CMK (cell line): ENCODE results near the gene USP47.

Experiments
- DNase-seq: peaks from one replicate; pipeline ENCODE4 v3.0.0-alpha.2; 2010; ENCODE audit warnings: low read depth

Gene USP47

DNA sequence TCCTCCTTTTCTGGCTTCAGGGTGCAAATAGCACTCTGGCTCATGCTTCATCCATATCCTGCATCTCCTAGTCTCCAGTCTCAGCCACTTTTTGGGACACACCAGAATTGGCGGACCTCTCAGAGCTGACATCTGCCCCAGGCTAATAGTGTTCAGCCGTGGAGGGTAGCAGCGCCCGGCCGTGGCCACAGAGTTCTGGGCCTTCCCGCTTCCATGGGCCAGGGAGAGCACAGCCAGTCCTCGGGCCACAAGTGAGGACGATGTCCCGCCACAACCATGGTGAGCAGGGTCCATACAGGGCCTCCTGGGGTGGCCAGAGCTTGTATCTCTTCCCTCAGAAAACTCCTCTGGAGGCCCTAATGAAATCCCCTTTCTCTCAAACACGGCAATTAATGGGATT is 140.7 kb downstream of the USP47 start:
- no peak for DNase-seq

DNA sequence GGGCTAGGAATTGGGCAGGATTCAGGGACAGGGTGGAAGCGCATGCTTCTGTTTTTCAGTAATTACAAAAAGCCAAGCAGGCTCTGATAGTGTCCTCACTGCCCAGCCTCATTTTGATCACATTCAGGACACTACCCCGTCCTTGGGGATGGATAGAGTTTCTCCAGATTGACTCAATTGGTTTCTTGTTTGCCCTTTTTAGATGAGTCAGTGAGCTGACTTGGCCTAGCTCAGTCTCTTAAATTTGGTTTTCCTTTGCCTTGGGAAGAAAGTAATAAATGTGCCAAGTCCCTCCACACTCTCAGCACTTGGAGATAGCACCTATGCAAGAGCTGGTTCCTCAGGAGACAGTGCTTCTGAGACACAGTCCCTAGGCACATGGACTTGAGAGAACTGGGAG is 141.2 kb downstream of the USP47 start:
- no peak for DNase-seq

DNA sequence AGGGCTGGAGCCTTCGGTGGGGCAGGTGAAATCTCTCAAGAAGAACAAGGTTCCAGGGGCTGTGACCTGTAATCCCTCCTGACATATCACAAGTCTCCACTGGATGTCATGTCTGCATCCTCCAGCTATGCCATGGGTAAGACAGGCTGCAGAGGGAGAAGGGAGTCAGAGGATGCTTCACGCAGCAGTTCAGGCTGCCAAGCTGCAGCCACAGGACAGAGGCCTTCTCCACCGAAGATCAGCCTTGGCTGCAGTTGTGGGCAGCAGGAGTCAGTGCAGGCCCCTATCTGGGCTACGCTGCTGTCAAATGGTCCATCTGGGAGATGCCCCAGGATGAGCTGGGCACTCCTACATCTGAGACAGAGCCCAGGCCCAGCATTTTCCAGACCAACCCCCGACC is 141.7 kb downstream of the USP47 start:
- DNase-seq: no peak

DNA sequence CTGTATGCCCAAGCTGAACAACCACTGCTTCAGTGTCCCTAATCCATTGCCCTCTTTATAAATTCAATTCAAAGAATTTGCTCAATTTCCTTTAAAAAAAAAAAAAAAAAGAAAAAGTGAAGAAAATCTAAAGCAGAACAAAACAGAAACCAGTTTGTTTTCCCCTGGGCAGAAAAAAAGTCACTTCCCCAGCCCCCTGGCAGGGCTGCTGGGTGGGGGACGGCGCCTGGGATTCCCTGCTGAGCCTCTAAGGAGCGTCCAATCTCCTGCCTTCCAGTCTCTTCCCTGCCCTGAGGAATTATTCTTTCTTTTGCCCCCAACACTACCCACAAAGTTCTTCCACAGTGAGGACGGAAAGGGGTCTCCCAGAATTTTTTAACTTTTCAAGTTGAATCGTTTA is 142.8 kb downstream of the USP47 start:
- DNase-seq: no peak

DNA sequence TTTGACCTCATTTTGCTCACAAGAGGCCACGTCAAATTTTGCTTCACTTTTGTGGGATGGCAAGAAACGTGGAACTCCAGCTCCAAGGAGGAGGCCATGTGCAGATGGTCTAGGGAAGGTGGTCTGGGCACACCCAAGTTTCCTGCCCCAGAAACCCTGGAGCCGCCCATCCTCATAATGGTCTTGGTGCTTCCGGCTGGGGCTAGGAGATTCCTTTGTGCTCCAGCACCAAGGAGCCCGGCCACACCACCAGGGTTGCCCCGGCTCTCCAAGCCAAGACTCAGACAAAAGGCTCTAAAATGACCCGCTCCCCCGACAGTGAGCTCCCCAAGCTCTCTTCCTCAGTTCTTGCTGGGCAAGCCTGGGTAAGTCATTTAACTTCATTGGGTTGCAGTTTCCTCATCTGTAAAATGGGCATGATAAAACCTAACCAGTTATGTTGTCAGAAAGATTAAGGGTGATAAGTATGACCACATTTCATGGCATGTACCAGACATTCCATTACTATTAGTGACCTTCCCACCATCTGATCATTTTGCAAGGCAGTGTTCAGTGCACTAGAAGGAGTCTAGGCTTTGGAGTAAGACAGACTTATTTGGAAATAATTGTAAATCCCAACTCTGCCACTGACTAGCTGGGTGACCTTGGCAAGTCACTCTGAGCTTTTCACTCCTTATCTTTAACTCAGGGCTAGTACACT is 143.4 kb downstream of the USP47 start:
- DNase-seq: no peak

DNA sequence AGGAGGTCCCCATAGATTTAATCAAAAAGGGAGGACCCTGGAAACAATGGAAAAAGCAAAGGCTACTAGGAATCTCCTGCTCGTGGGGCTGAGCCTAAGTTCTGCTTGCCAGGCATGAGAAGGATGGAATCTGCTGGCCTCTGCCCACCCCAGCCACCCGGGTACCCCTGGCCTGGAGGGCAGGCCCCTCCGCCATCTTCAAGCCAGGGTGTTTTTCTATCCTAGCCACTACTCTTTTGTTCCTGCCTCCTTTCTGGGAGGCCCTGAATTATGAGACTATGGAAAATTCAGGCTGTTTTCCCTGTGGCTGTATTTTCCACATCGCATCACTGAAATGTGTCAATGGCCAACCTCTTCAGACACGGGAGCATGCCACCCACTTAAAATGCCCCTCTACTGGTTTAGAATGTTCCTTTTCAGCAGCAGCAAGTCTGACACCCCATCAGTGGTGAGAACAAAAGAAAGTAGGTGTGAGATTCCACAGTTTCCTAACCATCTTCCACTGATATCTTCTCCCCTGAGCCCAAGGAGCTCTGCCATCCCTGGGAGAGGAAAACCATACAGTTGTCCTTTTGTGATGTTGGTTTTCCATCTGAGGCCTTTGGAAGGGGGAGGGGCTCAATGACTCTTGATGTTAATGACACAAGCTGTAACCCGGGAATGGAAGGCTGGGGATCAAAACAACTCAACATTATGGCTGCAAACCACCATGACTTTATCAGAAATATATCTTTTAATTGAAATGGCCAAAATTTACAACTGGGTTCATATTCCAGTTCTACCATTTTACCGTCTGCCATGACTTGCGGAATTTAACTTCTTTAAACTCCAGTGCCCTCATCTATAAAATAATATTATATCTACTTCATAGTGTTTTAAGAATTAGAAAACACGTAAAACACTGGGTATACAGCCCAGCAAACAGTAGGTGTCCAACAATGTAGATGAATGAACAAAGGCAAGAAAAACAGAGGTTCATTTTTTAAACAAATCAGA is 144.5 kb downstream of the USP47 start:
- DNase-seq: no peak

DNA sequence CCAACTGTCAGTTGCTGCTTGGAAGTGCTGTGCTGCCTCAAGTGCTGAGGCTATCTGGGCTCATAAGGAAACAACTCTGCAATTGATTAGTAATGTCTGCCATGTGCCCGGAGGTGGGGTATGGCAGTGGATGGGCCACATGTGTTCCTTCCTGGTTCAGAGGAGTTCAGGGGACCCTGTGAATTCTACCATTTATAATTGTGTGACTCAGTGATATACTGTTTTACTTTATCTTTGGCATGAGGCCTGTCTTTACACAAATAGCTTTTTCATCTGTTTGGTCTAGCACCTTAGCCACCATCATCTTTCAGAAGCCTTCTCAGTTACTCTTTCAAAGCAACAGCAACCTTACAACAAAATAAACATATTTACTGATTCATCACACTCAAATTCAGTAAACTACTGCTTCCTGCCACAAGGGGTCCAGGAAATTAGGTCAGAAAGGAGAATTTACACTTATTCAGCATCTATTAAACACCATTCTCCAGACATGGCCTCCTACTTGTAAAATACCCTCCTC is 145.8 kb downstream of the USP47 start:
- DNase-seq: no peak

DNA sequence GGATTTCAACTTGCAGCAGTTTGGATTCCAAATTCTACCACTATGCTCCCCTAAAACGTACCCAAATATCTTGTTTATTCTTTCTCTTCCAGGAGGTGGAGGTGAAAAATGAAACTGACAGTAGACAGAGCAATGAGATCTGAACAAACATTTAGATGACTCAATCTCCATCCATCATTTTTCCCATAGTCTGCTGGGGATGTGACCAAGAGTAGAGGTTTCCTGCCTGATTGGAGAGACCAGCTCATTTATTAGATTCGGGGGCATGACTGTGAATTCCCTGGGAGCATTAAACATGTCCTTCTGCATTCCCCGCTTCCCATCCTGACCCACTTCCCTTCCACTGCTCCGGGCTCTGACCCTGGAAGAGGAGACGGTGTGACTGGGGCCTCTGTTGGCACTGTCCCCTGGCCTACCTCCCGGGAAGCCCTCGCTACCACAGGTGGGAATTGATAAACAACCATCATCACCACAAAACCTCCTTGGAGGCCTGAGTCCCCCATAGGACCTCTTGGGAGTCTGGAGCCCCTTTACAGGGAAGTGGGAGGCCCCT is 146.4 kb downstream of the USP47 start:
- no peak for DNase-seq

DNA sequence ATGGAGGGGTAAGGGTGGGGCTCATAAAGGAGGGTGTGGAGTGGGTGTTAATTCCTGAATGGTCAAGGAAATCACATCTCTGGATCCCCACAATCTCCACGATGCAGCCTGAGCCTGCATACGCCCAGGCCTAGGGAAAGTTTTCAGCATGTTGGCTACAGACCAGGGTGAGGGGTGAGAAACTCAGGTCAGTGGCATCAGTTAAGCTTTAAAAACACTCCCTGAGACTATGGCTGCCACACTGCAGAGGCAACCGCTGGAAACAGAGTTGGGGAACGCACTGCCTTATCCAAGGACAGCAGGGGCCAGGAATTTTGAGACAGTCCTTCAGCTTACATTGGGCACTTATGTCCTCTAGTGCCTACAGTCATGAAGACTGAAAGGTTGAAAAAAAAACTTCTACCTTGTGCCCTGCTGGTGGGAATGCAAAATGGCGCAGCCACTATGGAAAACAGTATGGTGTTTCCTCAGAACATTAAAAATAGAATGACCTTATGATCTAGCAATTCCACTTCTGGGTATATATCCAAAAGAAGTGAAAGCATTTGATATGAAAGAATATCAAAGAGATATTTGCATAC is 147.0 kb downstream of the USP47 start:
- DNase-seq: no peak

DNA sequence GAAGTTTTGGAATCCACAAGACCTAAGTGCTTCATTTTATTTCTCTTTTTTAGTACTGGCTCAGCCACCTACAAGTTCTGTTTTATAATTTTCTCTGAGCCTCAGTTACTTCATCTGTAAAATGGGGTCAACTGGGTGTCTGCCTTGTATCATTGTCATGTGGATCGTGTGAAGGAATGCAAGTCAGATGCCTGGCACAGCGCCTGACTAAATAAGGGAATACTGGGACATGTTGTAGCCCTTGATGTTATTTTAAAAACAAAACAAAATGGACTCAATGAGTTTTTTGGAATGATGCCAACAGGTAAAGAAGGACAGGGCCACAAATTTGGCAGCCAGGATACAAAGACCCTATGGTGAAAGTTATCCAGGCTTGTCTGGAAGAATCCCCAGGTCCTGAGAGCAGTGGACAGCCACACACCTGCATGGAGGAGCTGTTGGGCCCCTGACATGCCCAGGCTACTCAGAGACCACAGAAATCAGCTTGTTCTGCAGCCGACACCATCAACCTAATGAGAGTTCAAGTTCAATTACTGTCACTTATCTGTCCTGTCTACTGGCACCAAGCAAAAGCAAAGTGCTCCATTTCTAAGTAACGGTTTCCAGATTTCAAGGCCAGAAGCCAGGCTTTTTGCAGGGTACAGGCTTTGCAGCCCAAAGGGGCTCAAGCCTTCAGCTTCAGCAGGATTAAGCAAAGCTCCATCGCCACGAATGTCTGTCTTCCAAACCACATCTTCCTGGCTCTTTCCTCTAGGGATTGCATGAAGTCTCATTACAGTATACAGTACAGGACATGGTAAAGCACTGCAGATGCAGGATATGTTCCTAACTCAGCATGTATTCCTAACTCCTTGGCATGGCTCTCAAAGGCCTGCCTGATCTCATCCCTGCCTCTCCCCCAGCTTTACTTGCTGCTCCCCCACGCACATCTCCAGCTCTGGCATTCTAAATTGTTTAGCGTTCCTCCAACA is 148.3 kb downstream of the USP47 start:
- no peak for DNase-seq

DNA sequence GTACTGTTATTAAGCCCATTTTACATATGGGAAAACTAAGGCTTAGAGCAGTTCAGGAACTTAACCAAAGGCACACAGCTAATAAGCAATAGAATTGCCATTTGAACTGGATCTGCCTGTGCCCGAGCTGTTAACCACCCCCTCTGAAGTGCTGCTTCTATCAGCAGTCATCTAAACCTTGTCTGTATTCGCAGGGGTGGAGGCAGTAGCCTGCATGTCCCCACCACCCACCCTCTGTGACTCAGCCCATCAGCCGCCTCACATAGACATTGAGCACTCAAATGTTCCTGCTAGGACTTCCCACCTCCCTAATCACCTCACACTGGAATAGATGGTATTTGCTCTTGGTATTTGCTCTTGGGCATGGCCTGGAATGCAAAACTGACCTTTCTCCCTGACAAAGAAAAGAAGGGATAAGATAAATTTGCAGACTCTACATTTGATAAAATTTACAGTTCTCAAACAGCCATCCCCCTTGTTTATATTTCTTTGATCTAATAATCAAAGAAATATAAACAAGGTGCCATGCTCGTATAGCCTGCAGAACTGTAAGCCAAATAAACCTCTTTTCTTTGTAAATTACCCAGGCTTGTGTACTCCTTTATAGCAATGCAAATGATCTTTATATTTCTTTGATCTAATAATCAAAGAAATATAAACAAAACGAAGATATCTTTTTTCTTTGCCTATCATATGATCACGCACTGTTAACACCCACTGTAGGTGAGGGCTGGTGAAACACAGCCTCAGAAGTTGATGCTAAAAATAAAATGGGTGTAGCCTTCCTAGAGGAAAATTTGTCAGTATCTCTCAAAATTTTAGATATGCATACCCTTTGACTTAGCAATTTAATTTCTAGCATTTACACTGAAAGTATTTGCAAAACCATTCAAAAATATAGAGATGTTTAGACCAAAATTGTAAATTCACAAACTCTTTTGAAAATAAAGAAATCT is 150.8 kb downstream of the USP47 start:
- no peak for DNase-seq

DNA sequence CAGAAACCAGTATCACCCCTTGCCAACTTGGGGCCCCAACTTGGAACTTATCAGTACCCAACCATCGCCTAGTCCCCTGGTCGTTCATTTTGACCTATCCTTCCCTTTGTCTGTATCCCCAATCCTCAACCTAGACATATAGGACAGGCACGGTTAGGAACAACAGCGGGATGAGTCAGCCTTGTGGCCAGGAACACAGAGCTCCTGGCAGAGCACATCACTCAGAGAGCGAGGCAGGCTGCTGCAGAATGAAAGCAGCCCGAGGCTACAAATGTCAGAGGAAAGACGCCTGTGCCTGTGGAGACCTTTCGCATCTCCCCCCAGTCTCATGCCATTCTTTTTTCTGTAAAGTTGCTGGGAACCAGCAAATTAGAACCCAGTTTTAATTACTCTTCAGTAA is 152.1 kb downstream of the USP47 start:
- DNase-seq: no peak

DNA sequence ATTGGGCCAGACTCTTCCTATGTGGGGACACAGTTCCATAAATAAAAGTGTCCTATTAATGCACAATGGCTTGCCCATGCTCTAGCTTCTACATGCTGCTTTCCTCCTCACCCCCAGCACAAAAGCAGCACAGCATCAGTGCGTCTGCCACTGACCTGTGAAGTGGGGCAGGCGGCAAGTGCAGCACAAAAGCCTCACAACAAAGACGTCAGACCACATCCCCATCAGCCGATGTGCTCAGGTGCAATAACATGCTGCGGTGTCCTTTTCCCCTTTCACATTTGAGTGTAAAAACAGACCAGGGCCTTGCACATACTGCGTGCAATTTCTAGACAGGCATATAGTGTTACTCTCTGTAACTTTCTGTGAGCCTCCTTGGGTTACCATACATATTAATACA is 153.8 kb downstream of the USP47 start:
- no peak for DNase-seq

DNA sequence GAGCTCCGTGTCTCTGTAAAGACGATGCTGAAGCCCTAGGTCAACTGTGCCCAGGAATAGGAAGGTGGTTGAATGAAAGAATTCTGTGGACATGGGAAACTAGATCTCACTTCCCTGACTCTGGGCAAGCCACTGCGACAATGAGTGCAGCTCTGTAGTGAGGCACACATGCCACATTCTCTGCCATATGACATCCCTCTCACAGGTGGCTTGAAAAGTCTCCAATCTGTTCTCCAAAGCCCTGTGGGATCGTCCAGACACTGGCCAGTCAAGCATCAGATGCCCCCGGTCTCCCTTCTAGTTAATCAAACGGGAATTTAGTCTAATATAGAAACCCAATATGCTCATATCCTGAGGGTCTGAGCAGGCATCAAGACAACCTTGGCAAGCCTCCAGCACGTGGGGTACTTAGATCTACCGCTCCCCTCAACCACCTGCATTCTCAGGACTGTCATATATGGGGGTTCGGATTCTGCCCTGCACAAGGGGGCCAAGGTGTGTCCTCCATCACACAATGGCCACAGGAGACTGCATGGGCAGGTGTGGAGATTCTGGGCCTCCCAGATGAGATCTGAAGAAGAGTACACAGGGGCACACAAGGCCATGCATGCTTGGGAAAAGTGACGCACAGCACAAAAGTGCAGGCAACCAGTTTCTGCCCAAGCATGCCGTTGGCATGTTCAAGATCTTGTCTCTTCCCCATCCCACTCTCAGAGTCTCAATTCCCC is 154.7 kb downstream of the USP47 start:
- no peak for DNase-seq

DNA sequence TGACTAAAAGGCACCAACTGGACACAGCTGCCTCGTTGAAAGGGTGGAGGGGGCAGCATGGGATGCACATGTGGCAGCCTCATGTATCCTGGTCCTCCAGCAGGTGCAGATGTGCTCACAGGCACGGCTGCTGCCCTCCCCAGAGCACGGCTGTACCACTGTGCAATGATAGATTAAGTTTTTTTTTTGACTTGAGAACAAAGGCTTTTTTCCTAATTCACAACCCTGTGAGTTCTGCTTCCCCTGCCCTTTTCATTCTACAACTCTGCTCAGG is 155.2 kb downstream of the USP47 start:
- no peak for DNase-seq

DNA sequence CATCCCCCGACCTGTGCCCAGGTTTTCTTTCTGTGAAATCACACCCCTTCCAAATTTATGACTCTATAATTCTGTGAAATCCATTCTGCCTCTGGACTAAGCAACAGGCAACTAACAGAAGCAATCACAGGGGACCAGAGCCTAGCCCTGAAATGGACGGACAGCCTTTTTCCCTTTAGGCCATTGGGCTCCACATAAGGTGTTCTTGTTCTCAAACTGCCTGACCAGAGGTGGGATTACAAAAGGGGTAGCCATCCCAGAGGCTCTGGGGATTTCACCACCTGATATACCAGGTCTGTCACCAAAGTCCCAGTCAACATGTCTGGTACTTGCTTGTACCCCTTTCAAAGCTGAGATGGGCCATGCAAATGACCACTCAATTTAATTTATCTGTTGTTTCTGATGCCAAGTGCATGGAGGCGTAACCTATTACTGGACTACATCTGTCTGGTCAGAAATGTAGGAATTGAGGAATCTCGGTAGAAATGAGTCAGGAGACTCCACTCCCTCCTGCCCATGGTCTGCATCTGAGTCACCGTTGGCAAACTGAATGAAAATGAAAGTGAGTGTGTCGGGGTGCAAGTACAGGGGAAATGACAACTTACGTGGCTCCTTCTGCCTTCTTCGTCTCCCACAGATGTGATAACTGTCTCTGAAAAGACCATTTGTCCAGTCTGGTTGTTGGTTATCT is 156.5 kb downstream of the USP47 start:
- no peak for DNase-seq

DNA sequence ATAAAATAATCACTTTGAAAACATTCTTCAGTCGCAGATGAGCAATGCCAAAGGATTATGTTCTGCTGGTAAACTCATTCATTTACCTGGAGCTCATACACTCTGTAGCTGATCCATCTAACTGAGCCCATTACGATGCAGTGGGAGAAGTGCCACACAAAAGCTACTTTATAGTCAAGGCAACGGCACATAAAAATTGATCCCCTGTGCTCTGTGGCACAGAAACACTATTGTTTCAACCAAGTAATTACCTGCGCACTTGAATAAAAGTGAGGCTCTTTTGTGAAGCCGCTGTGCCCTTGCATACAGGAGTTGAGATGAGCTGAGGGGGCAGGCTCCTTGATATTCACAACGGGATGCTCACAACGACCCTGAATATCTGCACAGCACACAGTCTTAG is 159.4 kb downstream of the USP47 start:
- DNase-seq: no peak

DNA sequence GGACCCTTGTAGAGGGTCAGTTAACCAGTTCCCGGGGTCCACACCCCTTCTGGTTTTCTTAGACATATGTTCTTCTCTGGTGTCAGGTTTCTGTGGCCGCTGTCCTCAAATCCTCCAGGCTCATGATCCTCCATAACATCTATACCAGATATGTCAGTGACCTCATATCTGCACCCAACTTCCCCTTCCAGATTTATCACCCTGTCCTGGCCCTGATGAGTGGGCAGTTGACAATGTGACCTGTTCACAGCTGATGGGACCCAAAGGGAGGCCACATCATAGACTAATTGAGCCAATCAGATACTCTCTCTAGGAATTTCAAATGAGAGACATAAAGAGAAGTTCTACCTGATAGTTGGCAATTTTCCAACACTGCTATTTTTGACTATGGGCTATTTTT is 161.6 kb downstream of the USP47 start:
- DNase-seq: no peak

DNA sequence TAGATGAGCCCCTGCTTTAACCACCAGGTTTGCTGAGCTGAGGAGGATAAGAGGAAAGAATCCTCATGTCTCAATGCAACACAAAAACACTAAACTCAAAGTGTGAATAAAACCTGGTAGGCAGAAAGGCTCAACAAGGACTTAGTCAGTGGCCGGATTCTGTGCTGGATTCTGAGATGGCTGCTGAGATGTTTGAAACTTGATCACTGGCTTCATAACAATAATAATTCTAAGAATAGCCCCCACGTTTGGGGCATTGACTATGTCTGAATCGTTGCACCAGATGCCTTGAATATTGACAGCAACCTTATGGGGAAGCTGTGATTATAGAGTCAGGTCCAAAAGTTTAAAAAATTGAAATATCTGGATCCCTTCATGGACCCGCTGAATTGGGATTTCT is 162.0 kb downstream of the USP47 start:
- no peak for DNase-seq
